Left renal cortex interstitium (tissue), 4 donors: ENCODE results near the gene MT3. TPM values are rescaled to one million over a fixed set of nuclear protein-coding genes. Genes with fewer than 3 reads are reported as not detected.
A peak's percentile ranks its signal among the peaks of the same experiment; 100 is the strongest.
"Not testable (repeated sequence)": the region's sequence is repeated elsewhere in the genome, so short reads cannot be mapped to it uniquely, and the experiment has no call there.

Experiments used
- DNase-seq, 4 donors: peaks; one replicate each; pipeline ENCODE4 v3.0.0-alpha.2; 2013; ENCODE audit warnings: low read depth in 4 of 4, low spot score in 2 of 4, missing footprints in 1 of 4
- polyA plus RNA-seq, 4 donors: library from polyadenylated mRNA; unstranded; fragments of 120-200 nt; gene quantifications; one replicate each; pipeline ENCODE4 v1.2.1, GENCODE V29; 2013; ENCODE audit not compliant: insufficient read length in 4 of 4

MT3 gene
- polyA plus RNA-seq, 4 donors, result 1.5 to 2.4 (median 1.6) TPM

- no peak for DNase-seq
Measured at GRCh38 chr16:56576585-56577299, 12.6 kb upstream of the MT3 start.

GRCh38 chr16:56577300-56577625 lies 12.1 kb upstream of the MT3 start:
- no peak for DNase-seq

- DNase-seq, result no peak
Measured at GRCh38 chr16:56580391-56581048, 8.8 kb upstream of the MT3 start.

GRCh38 chr16:56582911-56583310 lies 6.4 kb upstream of the MT3 start:
- not testable (repeated sequence) for DNase-seq

- DNase-seq, result no peak
Measured at GRCh38 chr16:56583351-56584168, 5.8 kb upstream of the MT3 start.

GRCh38 chr16:56584276-56584675 lies 5.1 kb upstream of the MT3 start:
- no peak for DNase-seq

- no peak for DNase-seq
Measured at GRCh38 chr16:56588781-56589140, 567 bp upstream of the MT3 start.

GRCh38 chr16:56591377-56592060 lies 2.2 kb downstream of the MT3 start:
- DNase-seq, result no peak

- DNase-seq, result no peak
Measured at GRCh38 chr16:56593573-56594291, 4.4 kb downstream of the MT3 start.

- no peak for DNase-seq
Measured at GRCh38 chr16:56594292-56594619, 4.9 kb downstream of the MT3 start.

- DNase-seq, result no peak
Measured at GRCh38 chr16:56600398-56600999, 11.2 kb downstream of the MT3 start.

GRCh38 chr16:56601325-56601724 lies 12.0 kb downstream of the MT3 start:
- no peak for DNase-seq

GRCh38 chr16:56603589-56603988 lies 14.3 kb downstream of the MT3 start:
- DNase-seq, result no peak

- no peak for DNase-seq
Measured at GRCh38 chr16:56604966-56605365, 15.6 kb downstream of the MT3 start.

- DNase-seq, result no peak
Measured at GRCh38 chr16:56605475-56605874, 16.1 kb downstream of the MT3 start.

GRCh38 chr16:56606071-56606475 lies 16.7 kb downstream of the MT3 start:
- DNase-seq, result no peak

GRCh38 chr16:56606476-56607108 lies 17.3 kb downstream of the MT3 start:
- DNase-seq, result peak in 1 of 4 donors; percentile 56

GRCh38 chr16:56607109-56607618 lies 17.8 kb downstream of the MT3 start:
- peak in 1 of 4 donors; percentile 27 for DNase-seq

GRCh38 chr16:56607675-56608042 lies 18.3 kb downstream of the MT3 start:
- no peak for DNase-seq
